Dedifferentiated amniotic fluid mesenchymal stem cell (primary cell): ENCODE measurements around the gene ADGRA1.

ENCODE experiments used
- DNase-seq: peaks from one replicate; pipeline ENCODE4 v3.0.0-alpha.2; 2016; ENCODE audit errors: extremely low spot score

The ADGRA1 gene

GRCh38 chr10:133056001-133056400 lies 31.7 kb upstream of the ADGRA1 start:
- no peak for DNase-seq

DNA sequence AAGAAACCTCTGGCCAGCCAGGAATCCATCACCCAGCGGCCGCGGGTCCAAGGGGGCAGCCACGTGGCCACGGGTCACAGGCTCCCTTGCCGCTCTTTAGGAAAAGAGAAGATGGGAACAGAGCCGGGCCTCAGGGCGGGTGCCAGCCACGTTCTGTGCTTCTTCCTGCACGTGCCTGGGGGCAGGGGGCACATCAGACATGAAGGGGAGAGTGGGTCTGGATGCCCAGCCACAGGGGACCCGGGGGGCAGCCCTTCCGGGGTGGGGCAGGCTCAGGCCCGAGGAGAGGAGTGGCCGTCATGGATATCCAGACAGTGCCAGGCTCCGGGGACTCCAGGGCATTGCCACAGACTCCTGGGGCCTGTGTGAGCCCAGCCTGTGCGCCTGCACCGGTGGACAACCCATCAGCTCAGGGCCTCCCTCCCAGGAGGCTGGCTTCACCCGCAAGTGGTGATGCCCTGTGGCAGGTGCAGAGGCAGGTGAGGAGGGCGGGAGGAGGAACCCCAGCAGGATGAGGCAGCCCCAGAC lies 31.0 kb upstream of the ADGRA1 start:
- DNase-seq = no peak

GRCh38 chr10:133058331-133059092 lies 29.2 kb upstream of the ADGRA1 start:
- DNase-seq = no peak

DNA sequence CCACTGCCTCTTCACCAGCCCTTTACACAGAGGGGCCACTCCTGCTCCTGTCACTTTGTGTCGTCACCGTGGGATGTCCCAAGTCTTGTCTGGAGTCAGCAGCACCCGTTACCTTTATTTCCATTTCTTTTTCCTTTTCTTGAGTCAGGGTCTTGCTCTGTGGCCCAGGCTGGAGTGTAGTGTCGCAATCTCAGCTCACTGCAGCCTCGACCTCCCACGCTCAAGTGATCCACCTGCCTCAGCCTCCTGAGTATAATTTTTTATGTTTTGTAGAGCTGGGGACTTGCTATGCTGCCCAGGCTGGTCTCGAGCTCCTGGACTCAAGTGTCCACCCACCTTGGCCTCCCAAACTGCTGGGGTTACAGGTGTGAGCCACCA lies 28.6 kb upstream of the ADGRA1 start:
- no peak for DNase-seq

DNA sequence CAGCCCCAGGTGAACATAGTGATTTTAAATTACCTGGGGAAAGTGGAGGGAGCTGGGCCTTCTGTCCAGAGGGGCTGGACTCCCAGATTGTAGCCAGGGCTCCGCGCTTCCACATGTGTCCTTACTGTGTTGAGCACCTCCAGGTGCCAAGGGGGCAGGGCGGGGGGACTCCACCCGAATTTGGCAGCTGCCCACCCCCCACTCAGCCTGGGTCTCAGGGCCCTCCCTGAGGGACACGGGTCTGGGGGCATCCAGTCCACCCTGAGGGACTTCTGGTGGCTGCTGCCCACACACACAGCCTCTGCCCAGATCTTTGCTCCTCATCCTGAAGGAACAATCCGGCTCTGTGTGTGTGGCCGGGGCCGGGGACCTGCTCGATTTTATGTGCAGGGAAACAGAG lies 28.2 kb upstream of the ADGRA1 start:
- DNase-seq = no peak

- DNase-seq = no peak
Measured at GRCh38 chr10:133060022-133060421, 27.7 kb upstream of the ADGRA1 start.

DNA sequence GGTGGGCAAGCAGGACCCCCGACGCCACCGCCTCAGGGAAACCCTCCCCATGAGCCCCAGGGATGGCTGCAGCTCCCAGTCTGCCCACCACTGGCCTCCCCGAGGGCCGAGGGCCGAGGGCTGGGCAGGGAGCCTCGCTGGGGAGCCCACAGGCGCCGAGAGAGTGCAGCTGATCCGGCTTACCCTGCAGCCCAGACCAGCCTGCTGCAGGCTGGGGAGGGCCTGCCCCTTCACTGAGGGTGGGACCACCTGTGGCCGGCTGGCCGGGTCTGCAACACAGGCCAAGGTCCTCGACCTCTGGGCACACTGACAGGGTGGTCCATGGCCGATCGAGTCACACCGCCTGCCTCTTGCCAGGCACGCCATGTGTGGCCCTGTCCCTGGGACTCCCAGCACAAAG lies 27.3 kb upstream of the ADGRA1 start:
- no peak for DNase-seq

GRCh38 chr10:133060881-133061280 lies 26.8 kb upstream of the ADGRA1 start:
- DNase-seq = no peak

DNA sequence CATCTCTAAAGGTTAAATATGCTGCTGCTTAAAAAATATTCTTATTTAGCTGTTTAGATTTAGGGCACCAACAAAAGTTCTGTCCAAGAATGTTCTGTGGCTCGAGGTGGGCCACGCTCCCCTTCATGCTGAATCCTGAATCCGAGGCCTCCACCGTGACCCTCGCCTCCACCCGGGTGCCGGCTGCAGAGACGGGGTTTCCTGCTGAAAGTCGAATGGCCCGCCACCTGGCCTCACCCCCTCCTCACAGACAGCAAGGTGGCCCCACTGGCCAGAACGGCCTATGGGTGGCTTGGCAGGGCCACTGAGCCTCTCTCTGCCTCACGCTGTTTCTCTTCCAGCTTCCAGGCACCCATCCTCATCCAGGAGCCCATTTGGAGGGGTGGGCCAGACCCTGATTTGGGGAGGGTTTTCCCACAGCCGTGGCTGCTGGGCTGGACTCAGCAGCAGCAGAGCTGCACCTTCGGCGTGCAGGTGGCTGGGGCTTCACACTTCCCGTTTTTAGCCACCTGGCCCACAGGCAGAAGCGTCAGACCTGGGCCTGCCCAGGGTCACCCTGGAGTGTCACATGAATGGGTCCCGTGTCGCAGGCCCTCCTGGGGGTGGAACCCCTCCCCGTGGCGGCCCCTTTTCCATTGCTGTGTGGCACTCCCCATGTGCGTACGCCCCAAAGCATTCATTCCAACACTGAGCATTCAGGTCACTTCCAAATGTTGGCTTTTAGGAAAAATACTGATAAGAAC lies 26.3 kb upstream of the ADGRA1 start:
- no peak for DNase-seq

DNA sequence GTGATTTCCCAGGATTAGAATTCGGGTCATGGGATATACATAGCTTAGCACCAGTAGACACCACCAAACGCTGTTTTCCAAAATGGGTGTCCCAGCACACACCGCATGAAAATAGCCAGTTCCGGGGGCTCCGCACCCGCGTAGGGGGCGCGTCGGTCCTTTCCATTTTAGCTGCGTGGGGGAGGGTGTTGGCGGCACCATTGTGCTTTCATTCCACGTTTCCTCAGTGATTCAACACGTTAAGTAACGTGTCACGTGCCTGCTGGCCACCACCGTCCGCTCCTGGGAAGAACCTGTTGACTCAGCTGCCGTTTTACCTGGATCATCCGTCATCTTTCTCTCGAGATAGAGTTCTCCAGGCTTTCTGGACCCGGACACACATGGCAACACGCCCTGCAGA lies 25.6 kb upstream of the ADGRA1 start:
- no peak for DNase-seq

DNA sequence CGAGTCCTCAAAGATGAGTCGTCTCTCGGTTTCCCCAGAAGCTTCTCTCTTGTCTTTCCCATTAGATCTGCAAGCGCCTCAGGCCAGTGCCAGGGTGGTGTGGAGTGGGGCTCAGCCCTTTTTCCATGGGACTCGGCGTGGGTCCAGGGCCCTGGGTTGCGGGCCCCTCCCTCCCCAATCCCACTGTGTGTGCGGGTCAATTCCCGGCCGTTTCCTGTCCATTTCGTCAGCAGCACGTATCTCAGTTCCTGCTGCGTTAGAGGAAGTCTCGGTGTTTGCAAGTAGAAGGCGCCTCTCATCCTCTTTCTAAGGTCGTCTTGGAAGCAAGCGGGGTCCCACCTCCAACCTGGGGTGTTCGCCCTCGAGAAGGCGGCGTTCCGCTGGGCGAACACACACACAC lies 25.1 kb upstream of the ADGRA1 start:
- DNase-seq = no peak

- DNase-seq = no peak
Measured at GRCh38 chr10:133067149-133068105, 20.3 kb upstream of the ADGRA1 start.

DNA sequence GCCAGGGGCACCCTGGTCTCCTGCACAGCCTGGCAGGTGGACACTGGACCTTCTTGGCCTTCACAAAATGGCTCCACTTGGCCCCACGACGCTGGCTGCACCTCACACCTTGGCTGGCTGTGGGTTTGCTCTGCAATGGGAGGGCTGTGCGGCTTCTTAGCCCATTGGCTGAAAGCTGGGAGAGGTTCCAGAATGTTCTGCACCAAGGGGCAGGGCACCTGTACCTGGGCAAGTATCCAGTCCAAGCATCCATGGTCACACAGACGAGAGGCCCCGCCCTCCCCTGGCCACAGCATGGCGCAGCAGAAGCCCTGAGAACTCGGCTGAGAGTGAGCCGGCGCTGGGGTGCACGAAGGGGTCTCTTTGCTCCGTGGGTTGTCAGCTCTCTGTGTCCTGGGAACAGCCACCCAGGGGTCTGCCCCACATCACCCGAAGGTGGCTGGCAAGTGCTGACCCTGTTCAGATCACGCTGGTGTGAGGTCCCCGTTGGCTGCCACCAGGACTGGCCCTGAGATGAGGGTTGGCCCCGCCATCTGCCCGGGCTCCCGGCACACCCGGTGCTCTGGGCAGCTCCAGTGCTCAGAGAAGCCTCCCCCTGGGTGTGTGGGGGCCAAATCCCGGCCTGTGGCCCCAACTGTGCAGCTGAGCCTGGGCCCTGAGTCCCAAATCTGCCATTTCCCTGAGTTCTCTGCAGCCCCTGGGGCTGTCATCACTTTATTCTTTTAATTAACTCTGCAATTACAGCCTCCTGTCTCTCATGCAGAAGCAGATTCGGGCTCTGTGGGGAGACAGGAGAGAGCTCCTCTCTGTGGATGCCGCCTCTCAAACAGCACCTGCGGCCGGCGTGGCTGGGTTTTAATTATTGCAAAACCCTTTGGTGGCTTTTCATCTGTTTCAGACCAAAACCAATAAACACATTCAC lies 19.4 kb upstream of the ADGRA1 start:
- DNase-seq = no peak

DNA sequence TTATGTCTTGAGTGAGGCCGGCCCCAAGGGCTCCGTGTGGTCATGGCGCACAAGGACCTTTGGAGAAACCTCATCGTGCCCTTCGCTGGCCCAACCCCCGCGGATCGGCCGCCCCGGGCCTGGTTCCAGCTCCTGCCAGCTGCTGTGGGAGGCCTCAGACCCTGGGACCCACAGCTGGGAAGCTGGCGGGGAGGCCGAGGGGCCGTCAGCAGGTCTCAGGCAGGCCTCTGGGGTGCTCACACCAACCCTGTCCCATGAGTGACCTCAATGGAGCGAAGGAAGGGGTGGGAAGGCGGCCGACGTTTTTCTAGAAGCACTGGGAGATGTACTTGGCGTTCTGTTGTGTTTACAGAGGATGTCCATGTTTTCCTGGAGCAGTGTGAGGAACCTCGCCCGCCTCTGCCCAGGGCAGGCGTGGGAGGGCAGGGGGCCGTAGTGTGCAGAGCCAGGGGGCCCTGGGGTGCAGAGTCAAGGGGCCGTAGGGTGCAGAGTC lies 18.6 kb upstream of the ADGRA1 start:
- no peak for DNase-seq

DNA sequence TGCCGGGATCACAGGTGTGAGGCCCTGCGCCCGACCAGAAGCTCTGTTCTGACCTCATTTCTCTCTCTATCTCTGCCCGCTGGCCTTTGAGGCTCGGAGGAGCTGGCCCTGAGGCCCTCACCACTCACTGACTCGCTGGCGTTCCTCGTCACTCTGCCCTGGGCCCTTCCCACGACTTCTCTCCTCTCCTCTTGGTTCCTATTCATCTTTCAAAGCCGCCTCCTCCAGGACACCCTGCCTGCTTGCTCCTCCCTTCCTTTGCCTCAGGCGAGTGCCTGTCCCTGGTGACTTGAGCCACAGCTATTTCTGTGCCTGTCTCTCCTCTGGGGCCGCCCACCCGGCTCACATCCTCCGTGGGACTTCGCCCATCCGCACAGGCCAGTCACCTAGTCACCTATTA lies 17.3 kb upstream of the ADGRA1 start:
- DNase-seq = no peak

GRCh38 chr10:133070810-133071209 lies 16.9 kb upstream of the ADGRA1 start:
- DNase-seq = no peak

GRCh38 chr10:133071733-133072132 lies 16.0 kb upstream of the ADGRA1 start:
- no peak for DNase-seq

GRCh38 chr10:133072196-133072595 lies 15.5 kb upstream of the ADGRA1 start:
- no peak for DNase-seq

GRCh38 chr10:133072720-133073390 lies 14.9 kb upstream of the ADGRA1 start:
- no peak for DNase-seq
